H1 (cell line): ENCODE measurements around the gene NBPF6. TPM values are rescaled to one million over a fixed set of nuclear protein-coding genes. Genes with fewer than 3 reads are reported as not detected.

Source experiments
- CTCF ChIA-PET: fragments of 300-600 bp; sonication (Branson Sonifier 250); formaldehyde crosslinking; loops from one replicate; lab custom pipeline; 2021; ENCODE audit not compliant: partially characterized antibody; lab: Charles Lee
- POLR2A ChIA-PET: fragments of 300-600 bp; sonication (Branson Sonifier 250); formaldehyde crosslinking; loops from one replicate; lab custom pipeline; 2021; ENCODE audit warnings: inconsistent platforms; ENCODE audit not compliant: partially characterized antibody; lab: Charles Lee
- DNase-seq, 2 experiments: peaks; one replicate each; pipeline versions ENCODE4 v3.0.0 to v3.0.0-alpha.2; 2010 to 2022; ENCODE audit warnings: low spot score in 2 of 2, low read depth in 1 of 2, mixed read lengths in 1 of 2
- FAIRE-seq: peaks from 2 replicates; lab custom pipeline; 2011; peaks lifted over from hg19 to GRCh38; lab: Jason Lieb, UNC
- H2AFZ ChIP-seq: 2 replicates; pipeline ENCODE4 v1.8.1; 2012; ENCODE audit warnings: low read length, inconsistent platforms
- H2AK5ac ChIP-seq: 2 replicates; pipeline ENCODE4 v1.6.1; 2013; ENCODE audit warnings: low read depth, low read length
- H2BK120ac ChIP-seq: replicated peaks from 2 replicates; pipeline ENCODE3; 2013; ENCODE audit warnings: low read depth, low read length, inconsistent platforms
- H2BK12ac ChIP-seq: 2 replicates; pipeline ENCODE4 v1.6.1; 2013; ENCODE audit warnings: low read depth, low read length
- H2BK15ac ChIP-seq: 2 replicates; pipeline ENCODE4 v1.6.1; 2013; ENCODE audit warnings: low read length
- H2BK20ac ChIP-seq: 2 replicates; pipeline ENCODE4 v1.6.1; 2013; ENCODE audit warnings: low read length
- H2BK5ac ChIP-seq: 2 replicates; pipeline ENCODE4 v1.6.1; 2013; ENCODE audit warnings: low read depth, low read length
- H3K14ac ChIP-seq: 2 replicates; pipeline ENCODE4 v1.6.1; 2013; ENCODE audit warnings: inconsistent platforms; ENCODE audit not compliant: insufficient read length
- H3K18ac ChIP-seq: 2 replicates; pipeline ENCODE4 v1.6.1; 2013; ENCODE audit warnings: low read length; ENCODE audit errors: extremely low read depth
- H3K23ac ChIP-seq: 2 replicates; pipeline ENCODE4 v1.6.1; 2013; ENCODE audit warnings: inconsistent platforms; ENCODE audit not compliant: insufficient read length
- H3K23me2 ChIP-seq: 2 replicates; pipeline ENCODE4 v1.6.1; 2013; ENCODE audit warnings: low read depth, low read length
- H3K27ac ChIP-seq: 2 replicates; pipeline ENCODE4 v1.6.1; 2011; ENCODE audit warnings: low read depth, low read length, inconsistent platforms
- H3K27me3 ChIP-seq, 4 experiments: replicated peaks in 1 of 4; 1 replicate in 1 of 4; 2 replicates in 3 of 4; pipeline versions ENCODE4 v1.6.1 to v1.8.1; 2011 to 2013; ENCODE audit warnings: low read length in 3 of 4, mild to moderate bottlenecking in 3 of 4, inconsistent platforms in 2 of 4, mixed read lengths in 2 of 4, moderate library complexity in 1 of 4; ENCODE audit not compliant: control insufficient read depth in 3 of 4, insufficient read depth in 3 of 4; ENCODE audit errors: extremely low read depth in 1 of 4
- H3K36me3 ChIP-seq, 4 experiments: 2 replicates each; pipeline versions ENCODE4 v1.6.1 to v1.8.1; 2011 to 2013; ENCODE audit warnings: mild to moderate bottlenecking in 4 of 4, low read length in 3 of 4, moderate library complexity in 2 of 4, control low read depth in 1 of 4, inconsistent platforms in 1 of 4; ENCODE audit not compliant: insufficient read depth in 4 of 4, control insufficient read depth in 2 of 4
- H3K4ac ChIP-seq: replicated peaks from 2 replicates; pipeline ENCODE3; 2013; ENCODE audit warnings: low read length, low read depth, mixed read lengths, inconsistent platforms; ENCODE audit not compliant: insufficient read length
- H3K4me1 ChIP-seq, 4 experiments: replicated peaks in 1 of 4; 1 replicate in 1 of 4; 2 replicates in 3 of 4; pipeline versions ENCODE4 v1.6.1 to v1.8.1; 2011 to 2013; ENCODE audit warnings: low read length in 3 of 4, inconsistent platforms in 2 of 4, mixed read lengths in 1 of 4; ENCODE audit not compliant: insufficient read depth in 4 of 4, control insufficient read depth in 3 of 4
- H3K4me2 ChIP-seq, 2 experiments: 2 replicates each; pipeline versions ENCODE4 v1.6.1 to v1.8.1; 2011 to 2013; ENCODE audit warnings: low read depth in 2 of 2, low read length in 2 of 2, control low read depth in 1 of 2, inconsistent platforms in 1 of 2, mild to moderate bottlenecking in 1 of 2; ENCODE audit not compliant: insufficient read depth in 1 of 2
- H3K4me3 ChIP-seq, 4 experiments: fragments of 200-600, 300-600 bp in 1 of 4; sonication (generic), shearing (Covaris generic), sonication (Bioruptor Twin) in 1 of 4; 2 replicates each; pipeline versions ENCODE4 v1.5.1 to v1.8.1; 2011 to 2016; ENCODE audit warnings: low read length in 4 of 4, low read depth in 3 of 4, control low read depth in 2 of 4, inconsistent platforms in 2 of 4, mild to moderate bottlenecking in 2 of 4, mixed read lengths in 1 of 4, moderate library complexity in 1 of 4; ENCODE audit not compliant: insufficient read depth in 2 of 4; ENCODE audit errors: extremely low read depth in 1 of 4
- H3K56ac ChIP-seq: replicated peaks from 2 replicates; pipeline ENCODE3; 2013; ENCODE audit warnings: low read depth, mild to moderate bottlenecking, mixed read lengths, low read length, inconsistent platforms; ENCODE audit not compliant: insufficient read length
- H3K79me1 ChIP-seq: 2 replicates; pipeline ENCODE4 v1.6.1; 2013; ENCODE audit warnings: low read depth, low read length, control low read depth
- H3K79me2 ChIP-seq, 2 experiments: 2 replicates each; pipeline versions ENCODE4 v1.6.1 to v1.8.1; 2012 to 2013; ENCODE audit warnings: low read length in 2 of 2, mild to moderate bottlenecking in 2 of 2, inconsistent platforms in 1 of 2; ENCODE audit not compliant: insufficient read depth in 2 of 2, control insufficient read depth in 1 of 2
- H3K9ac ChIP-seq, 4 experiments: replicated peaks in 1 of 4; 1 replicate in 1 of 4; 2 replicates in 3 of 4; pipeline versions ENCODE4 v1.6.1 to v1.8.1; 2011 to 2013; ENCODE audit warnings: low read depth in 3 of 4, low read length in 3 of 4, control low read depth in 2 of 4, mild to moderate bottlenecking in 2 of 4, moderate library complexity in 2 of 4, inconsistent platforms in 1 of 4; ENCODE audit errors: extremely low read depth in 1 of 4
- H3K9me3 ChIP-seq, 2 experiments: 2 replicates each; pipeline versions ENCODE4 v1.6.1 to v1.8.1; 2012 to 2013; ENCODE audit warnings: mild to moderate bottlenecking in 2 of 2, moderate library complexity in 2 of 2, control low read depth in 1 of 2, inconsistent platforms in 1 of 2, low read depth in 1 of 2, low read length in 1 of 2, mixed read lengths in 1 of 2; ENCODE audit not compliant: insufficient read depth in 2 of 2
- H4K20me1 ChIP-seq, 2 experiments: replicated peaks in 1 of 2; 2 replicates each; pipeline versions ENCODE3 to v1.8.1; 2011 to 2013; ENCODE audit warnings: inconsistent platforms in 2 of 2, low read length in 2 of 2, mild to moderate bottlenecking in 1 of 2; ENCODE audit not compliant: insufficient read depth in 2 of 2, control insufficient read depth in 1 of 2
- H4K5ac ChIP-seq: 2 replicates; pipeline ENCODE4 v1.6.1; 2013; ENCODE audit warnings: low read length, low read depth, mixed read lengths, inconsistent platforms; ENCODE audit not compliant: insufficient read length
- H4K8ac ChIP-seq: 2 replicates; pipeline ENCODE4 v1.8.0; 2013; ENCODE audit warnings: mild to moderate bottlenecking, moderate library complexity, low read length, inconsistent platforms; ENCODE audit not compliant: insufficient read depth; ENCODE audit errors: extremely low read depth
- H4K91ac ChIP-seq: replicated peaks from 2 replicates; pipeline ENCODE3; 2013; ENCODE audit warnings: low read length, mixed read lengths, inconsistent platforms; ENCODE audit not compliant: insufficient read length
- CEBPB ChIP-seq: IDR thresholded peaks from 2 replicates; pipeline ENCODE4 v1.6.1; 2012; ENCODE audit warnings: low read depth, low read length
- HDAC2 ChIP-seq, 2 experiments: fragments of 300-600 bp in 1 of 2; sonication (generic) in 1 of 2; IDR thresholded peaks; 2 replicates each; pipeline ENCODE4 v1.6.1; 2011 to 2012; ENCODE audit warnings: low read depth in 2 of 2, low read length in 2 of 2, mild to moderate bottlenecking in 2 of 2, moderate library complexity in 2 of 2, borderline replicate concordance in 1 of 2, inconsistent platforms in 1 of 2
- KDM1A ChIP-seq: fragments of 200-600, 300-600 bp; sonication (generic); IDR thresholded peaks from 2 replicates; pipeline ENCODE4 v1.7.1; 2016; ENCODE audit warnings: mild to moderate bottlenecking, low read length, borderline replicate concordance
- ZNF274 ChIP-seq: IDR thresholded peaks from 2 replicates; pipeline ENCODE4 v1.7.0; 2012; ENCODE audit warnings: low read length, borderline replicate concordance; ENCODE audit errors: extremely low read depth
- WGBS, 2 experiments: shearing (Covaris generic) in 1 of 2; methylation state at CpG; one replicate each; pipeline versions ENCODE4 v1.1.6 to v1.1.7; 2013 to 2015; ENCODE audit warnings: low lambda C conversion rate in 2 of 2, mixed read lengths in 2 of 2, inconsistent platforms in 1 of 2, low coverage in 1 of 2, missing lambda C conversion rate in 1 of 2; ENCODE audit not compliant: insufficient replicate concordance in 2 of 2, insufficient coverage in 1 of 2, insufficient read length in 1 of 2; ENCODE audit errors: extremely low coverage in 1 of 2, missing lambda C conversion rate in 1 of 2; 5-methylcytosine and 5-hydroxymethylcytosine counted together
- polyA plus RNA-seq, 7 experiments: library from polyadenylated mRNA; depleted of rRNA in 3 of 7; stranded (reverse) in 5 of 7; unstranded in 2 of 7; fragments of >200 nt in 5 of 7; fragments of 200-250 nt in 2 of 7; gene quantifications; 1 replicate in 5 of 7; 2 replicates in 1 of 7; 4 replicates in 1 of 7; pipeline versions ENCODE4 v1.2.1 to v1.2.3, GENCODE V29; 2011 to 2013; ENCODE audit warnings: missing spikeins in 2 of 7, mixed read lengths in 2 of 7
- total RNA-seq: library from RNA; stranded (reverse); fragmentation: NEBNext Ultra II Directional; extraction: Animal tissue kit (Norgen Biotek cat#: 25700); gene quantifications from 2 replicates; pipeline ENCODE4 v1.2.1, GENCODE V29; 2021

NBPF6 gene
- total and polyA plus RNA-seq, 2 of the 8 experiments (the other 6 are each of a cell fraction or from before 2014, with no cell fraction given) = not detected

GRCh38 chr1:108478429-108479015, 28.4 kb downstream of the NBPF6 start:
- H3K18ac ChIP-seq = no peak overlapping the region
- H2BK5ac ChIP-seq = no peak overlapping the region
- no peaks in the 10 kb centered on the region for H3K79me2 ChIP-seq
- H3K4ac ChIP-seq = no peak overlapping the region
- peaks cover 5 to 12% of the 10 kb centered on the region in 2 experiments; a peak in 3 of 4 replicates for H3K9me3 ChIP-seq
- H4K8ac ChIP-seq = no peak overlapping the region
- no peaks in the 10 kb centered on the region for H3K79me1 ChIP-seq
- no peak overlapping the region for H3K4me3 ChIP-seq
- ChIA-PET POLR2A (no interaction called here), CTCF (no interaction called here)
- no peaks in the 10 kb centered on the region for H3K4me1 ChIP-seq
- H4K20me1 ChIP-seq = no peaks in the 10 kb centered on the region
- H3K27me3 ChIP-seq = no peaks in the 10 kb centered on the region
- no peak overlapping the region for H2BK15ac ChIP-seq
- H2AFZ ChIP-seq = no peak overlapping the region
- no peak overlapping the region for H3K4me2 ChIP-seq
- H2BK12ac ChIP-seq = no peak overlapping the region
- no peak overlapping the region for H3K9ac ChIP-seq
- WGBS, 2 experiments = 92% methylated on average over 2 of the region's 2 CpGs; no CpG with 5 or more reads in 1 of the 2 experiments
- no peak overlapping the region for H3K14ac ChIP-seq
- H3K27ac ChIP-seq = no peak overlapping the region
- no peak overlapping the region for H2BK120ac ChIP-seq
- TF ChIP-seq ZNF274 (no peak), CEBPB (no peak), HDAC2 (IDR thresholded peaks at IDR 0.05; ENCODE audit: borderline replicate concordance in 1 of 2, low read depth in 2 of 2, low read length in 2 of 2) (no peak), KDM1A (no peak)
- H2AK5ac ChIP-seq = no peak overlapping the region
- no peak overlapping the region for H2BK20ac ChIP-seq
- H3K56ac ChIP-seq = no peak overlapping the region
- H3K23me2 ChIP-seq = no peaks in the 10 kb centered on the region; the same call in 1 of the 2 replicates
- H4K5ac ChIP-seq = no peak overlapping the region
- no peaks in the 10 kb centered on the region for H3K36me3 ChIP-seq
- H4K91ac ChIP-seq = no peak overlapping the region
- FAIRE-seq (no peak), DNase-seq (no peak)
- no peak overlapping the region for H3K23ac ChIP-seq
